ENCODE results near the gene SMURF2.
"Not testable (repeated sequence)": the region's sequence is repeated elsewhere in the genome, so short reads cannot be mapped to it uniquely, and the experiment has no call there.

SMURF2 gene

DNA sequence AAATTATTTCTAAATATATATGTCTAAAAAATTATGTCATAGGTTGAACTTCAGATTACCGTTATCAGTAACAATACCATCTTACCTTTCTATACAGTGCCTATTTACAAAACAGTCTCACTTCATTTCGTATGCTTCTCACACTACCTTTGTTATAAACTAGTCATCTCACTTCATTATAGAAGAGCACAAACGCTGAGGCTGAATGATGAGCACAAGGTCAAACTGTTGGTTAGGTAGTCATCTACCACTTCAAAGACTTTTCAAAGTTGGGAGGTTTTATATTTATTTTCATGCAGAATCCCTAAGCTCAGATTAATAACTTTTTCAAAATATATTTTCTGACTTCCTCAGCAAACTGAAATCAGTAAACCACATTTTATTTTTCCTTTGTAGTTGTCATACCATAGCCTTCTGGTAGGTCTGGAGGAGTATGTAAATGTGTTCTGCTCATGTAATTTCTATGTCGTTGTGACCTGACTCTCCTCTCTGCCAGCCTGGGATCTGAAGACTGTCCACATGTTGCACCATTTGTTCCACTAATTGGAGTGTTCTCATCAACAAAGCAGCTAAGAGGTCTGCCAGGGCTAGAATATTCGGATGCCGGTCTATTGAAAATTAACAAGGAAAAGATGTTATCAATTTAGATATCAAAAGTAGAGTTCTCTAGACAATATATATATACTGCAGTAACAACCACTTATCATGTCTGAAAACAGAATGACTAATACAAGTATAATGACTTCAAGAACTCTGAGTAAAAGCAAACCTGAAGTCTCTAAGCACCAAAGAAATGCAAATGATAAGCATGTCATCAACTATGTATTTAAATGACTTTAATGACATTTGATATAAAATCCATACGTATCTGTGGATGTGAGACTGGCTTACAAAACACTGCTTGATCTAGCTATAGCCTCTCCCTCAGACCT lies 81.5 kb downstream of the SMURF2 start:
- H3K27ac ChIP-seq (ENCODE audit: insufficient read depth in 1 of 2, low read depth in 1 of 2, low read length in 2 of 2, poor library complexity in 1 of 2, severe bottlenecking in 2 of 2), result no peak overlapping the region
- no peaks in the 10 kb centered on the region for H3K27me3 ChIP-seq (replicated peaks in 2 of 5; ENCODE audit: control insufficient read depth in 4 of 5, insufficient read depth in 5 of 5, low read length in 4 of 5)
- no peaks in the 10 kb centered on the region for H3K9me3 ChIP-seq (ENCODE audit: control extremely low read depth in 1 of 5, control insufficient read depth in 4 of 5, insufficient read depth in 2 of 5, low read depth in 1 of 5, low read length in 4 of 5)
- H3K4me1 ChIP-seq (ENCODE audit: control extremely low read depth in 1 of 4, control insufficient read depth in 4 of 4, insufficient read depth in 4 of 4, low read length in 3 of 4), result no peaks in the 10 kb centered on the region
- DNase-seq, result no peak
- 92% methylated on average over 2 of the region's 7 CpGs for WGBS (ENCODE audit: insufficient coverage)
- POLR2A ChIA-PET, result no interaction called here
- CTCF ChIA-PET, result interaction anchor here (1.0 to 1.7 kb wide), 5 partner anchors 8 to 25 kb away, joined by 3 to 5 read pairs (median 4); no protein-coding TSS in a partner anchor
- no peak overlapping the region for H3K4me3 ChIP-seq (ENCODE audit: control insufficient read depth in 1 of 7, extremely low read depth in 1 of 7, insufficient read depth in 4 of 7, low read depth in 2 of 7, low read length in 6 of 7)
- peaks cover 8 to 42% (median 27%) of the 10 kb centered on the region in 4 experiments for H3K36me3 ChIP-seq (ENCODE audit: control insufficient read depth in 4 of 4, insufficient read depth in 4 of 4, low read length in 3 of 4)

DNA sequence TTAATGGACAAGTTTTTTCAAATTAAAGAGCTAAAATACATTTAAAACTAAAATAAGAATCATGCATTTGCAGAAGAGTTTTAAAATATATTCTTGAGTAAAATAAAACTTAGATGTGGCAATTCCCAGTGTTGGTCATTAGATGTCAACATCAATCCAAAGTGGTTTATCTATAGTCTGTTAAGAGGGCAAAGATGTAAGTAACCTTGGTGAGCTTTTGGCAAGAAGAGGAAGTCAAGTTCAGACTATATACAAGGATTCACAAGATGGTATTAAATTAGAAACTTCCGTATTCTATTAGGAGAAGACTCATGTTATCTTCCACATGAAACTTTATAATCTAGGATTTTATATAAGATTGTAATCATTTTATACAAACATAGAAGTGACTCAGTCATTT lies 82.2 kb downstream of the SMURF2 start:
- Histone ChIP-seq H3K36me3 (ENCODE audit: control insufficient read depth in 4 of 4, insufficient read depth in 4 of 4, low read length in 3 of 4) (peaks cover 8 to 42% (median 27%) of the 10 kb centered on the region in 4 experiments), H3K4me3 (ENCODE audit: control insufficient read depth in 1 of 7, extremely low read depth in 1 of 7, insufficient read depth in 4 of 7, low read depth in 2 of 7, low read length in 6 of 7) (no peak overlapping the region), H3K27me3 (replicated peaks in 2 of 5; ENCODE audit: control insufficient read depth in 4 of 5, insufficient read depth in 5 of 5, low read length in 4 of 5) (no peaks in the 10 kb centered on the region), H3K27ac (ENCODE audit: insufficient read depth in 1 of 2, low read depth in 1 of 2, low read length in 2 of 2, poor library complexity in 1 of 2, severe bottlenecking in 2 of 2) (no peak overlapping the region), H3K4me1 (ENCODE audit: control extremely low read depth in 1 of 4, control insufficient read depth in 4 of 4, insufficient read depth in 4 of 4, low read length in 3 of 4) (no peaks in the 10 kb centered on the region), H3K9me3 (ENCODE audit: control extremely low read depth in 1 of 5, control insufficient read depth in 4 of 5, insufficient read depth in 2 of 5, low read depth in 1 of 5, low read length in 4 of 5) (no peaks in the 10 kb centered on the region)
- WGBS (ENCODE audit: insufficient coverage), result no CpG with 5 or more reads among the region's 1 CpG
- ChIA-PET CTCF (interaction anchor here (1.0 to 1.7 kb wide), 6 partner anchors 9 to 24 kb away, joined by 3 to 5 read pairs (median 4); no protein-coding TSS in a partner anchor), POLR2A (no interaction called here)
- peak in 2 of 3 donors; percentile 15 to 36 for DNase-seq

DNA sequence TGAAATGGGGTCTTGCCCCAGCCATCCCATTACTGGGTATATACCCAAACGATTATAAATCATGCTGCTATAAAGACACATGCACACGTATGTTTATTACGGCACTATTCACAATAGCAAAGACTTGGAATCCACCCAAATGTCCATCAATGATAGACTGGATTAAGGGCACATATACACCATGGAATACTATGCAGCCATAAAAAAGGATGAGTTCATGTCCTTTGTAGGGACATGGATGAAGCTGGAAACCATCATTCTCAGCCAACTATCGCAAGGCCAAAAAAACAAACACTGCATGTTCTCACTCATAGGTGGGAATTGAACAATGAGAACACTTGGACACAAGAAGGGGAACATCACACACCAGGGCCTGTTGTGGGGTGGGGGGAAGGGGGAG lies 85.1 kb downstream of the SMURF2 start:
- POLR2A ChIA-PET; H3K4me3 ChIP-seq (ENCODE audit: control insufficient read depth in 1 of 7, extremely low read depth in 1 of 7, insufficient read depth in 4 of 7, low read depth in 2 of 7, low read length in 6 of 7); H3K4me1 ChIP-seq (ENCODE audit: control extremely low read depth in 1 of 4, control insufficient read depth in 4 of 4, insufficient read depth in 4 of 4, low read length in 3 of 4); H3K9me3 ChIP-seq (ENCODE audit: control extremely low read depth in 1 of 5, control insufficient read depth in 4 of 5, insufficient read depth in 2 of 5, low read depth in 1 of 5, low read length in 4 of 5); H3K27me3 ChIP-seq (replicated peaks in 2 of 5; ENCODE audit: control insufficient read depth in 4 of 5, insufficient read depth in 5 of 5, low read length in 4 of 5); DNase-seq; CTCF ChIA-PET; H3K27ac ChIP-seq (ENCODE audit: insufficient read depth in 1 of 2, low read depth in 1 of 2, low read length in 2 of 2, poor library complexity in 1 of 2, severe bottlenecking in 2 of 2): not testable (repeated sequence)
- 100% methylated on average over 1 of the region's 4 CpGs for whole genome bisulfite sequencing (ENCODE audit: insufficient coverage)
- H3K36me3 ChIP-seq (ENCODE audit: control insufficient read depth in 4 of 4, insufficient read depth in 4 of 4, low read length in 3 of 4), result peaks cover 8 to 30% (median 19%) of the 10 kb centered on the region in 4 experiments

GRCh38 chr17:64575431-64575830 lies 86.7 kb downstream of the SMURF2 start:
- POLR2A ChIA-PET, result interaction anchor here (1.2 kb wide), 1 partner anchor 69 kb away, joined by 3 read pairs; the partner anchor contains the start of genes CEP95 and DDX5
- DNase-seq, result no peak
- Histone ChIP-seq H3K4me1 (ENCODE audit: control extremely low read depth in 1 of 4, control insufficient read depth in 4 of 4, insufficient read depth in 4 of 4, low read length in 3 of 4) (peaks cover 0 to 4% (median 1%) of the 10 kb centered on the region in 4 experiments), H3K36me3 (ENCODE audit: control insufficient read depth in 4 of 4, insufficient read depth in 4 of 4, low read length in 3 of 4) (peaks cover 12 to 32% (median 17%) of the 10 kb centered on the region in 4 experiments), H3K27ac (ENCODE audit: insufficient read depth in 1 of 2, low read depth in 1 of 2, low read length in 2 of 2, poor library complexity in 1 of 2, severe bottlenecking in 2 of 2) (no peak overlapping the region), H3K4me3 (ENCODE audit: control insufficient read depth in 1 of 7, extremely low read depth in 1 of 7, insufficient read depth in 4 of 7, low read depth in 2 of 7, low read length in 6 of 7) (no peak overlapping the region), H3K27me3 (replicated peaks in 2 of 5; ENCODE audit: control insufficient read depth in 4 of 5, insufficient read depth in 5 of 5, low read length in 4 of 5) (no peaks in the 10 kb centered on the region), H3K9me3 (ENCODE audit: control extremely low read depth in 1 of 5, control insufficient read depth in 4 of 5, insufficient read depth in 2 of 5, low read depth in 1 of 5, low read length in 4 of 5) (no peaks in the 10 kb centered on the region)
- WGBS (ENCODE audit: insufficient coverage), result no CpG with 5 or more reads among the region's 3 CpGs
- CTCF ChIA-PET, result interaction anchor here (1.6 to 1.7 kb wide), 2 partner anchors 73 to 155 kb away, joined by 3 to 5 read pairs; no protein-coding TSS in a partner anchor

DNA sequence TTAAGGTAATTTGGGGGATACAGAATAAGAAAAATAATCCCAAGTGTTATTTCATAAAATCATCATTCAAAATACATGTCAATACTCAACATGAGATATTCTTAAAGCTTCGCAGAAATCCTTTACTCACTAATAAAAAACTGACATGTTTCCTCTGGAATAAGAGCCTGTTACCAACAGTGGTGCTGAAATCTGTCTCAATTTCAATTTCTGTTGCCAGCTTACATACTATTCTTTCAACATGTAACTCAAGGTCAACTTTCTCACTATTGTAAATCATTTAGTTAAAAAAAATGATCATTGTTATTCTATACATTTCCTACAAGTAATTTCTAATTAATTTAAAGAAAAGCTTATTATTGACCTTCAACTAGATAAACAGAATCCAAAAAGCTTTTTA lies 87.5 kb downstream of the SMURF2 start:
- Histone ChIP-seq H3K9me3 (ENCODE audit: control extremely low read depth in 1 of 5, control insufficient read depth in 4 of 5, insufficient read depth in 2 of 5, low read depth in 1 of 5, low read length in 4 of 5) (no peaks in the 10 kb centered on the region), H3K36me3 (ENCODE audit: control insufficient read depth in 4 of 4, insufficient read depth in 4 of 4, low read length in 3 of 4) (peaks cover 14 to 33% (median 19%) of the 10 kb centered on the region in 4 experiments), H3K27ac (ENCODE audit: insufficient read depth in 1 of 2, low read depth in 1 of 2, low read length in 2 of 2, poor library complexity in 1 of 2, severe bottlenecking in 2 of 2) (no peak overlapping the region), H3K4me3 (ENCODE audit: control insufficient read depth in 1 of 7, extremely low read depth in 1 of 7, insufficient read depth in 4 of 7, low read depth in 2 of 7, low read length in 6 of 7) (no peak overlapping the region), H3K27me3 (replicated peaks in 2 of 5; ENCODE audit: control insufficient read depth in 4 of 5, insufficient read depth in 5 of 5, low read length in 4 of 5) (no peaks in the 10 kb centered on the region), H3K4me1 (ENCODE audit: control extremely low read depth in 1 of 4, control insufficient read depth in 4 of 4, insufficient read depth in 4 of 4, low read length in 3 of 4) (peaks cover 0 to 4% (median 1%) of the 10 kb centered on the region in 4 experiments)
- POLR2A ChIA-PET, result no interaction called here
- CTCF ChIA-PET, result interaction anchor here (1.4 to 1.7 kb wide), 2 partner anchors 11 to 74 kb away, joined by 3 to 5 read pairs; no protein-coding TSS in a partner anchor
- no peak for DNase-seq
- WGBS (ENCODE audit: insufficient coverage), result 100% methylated on average over 1 of the region's 1 CpG

DNA sequence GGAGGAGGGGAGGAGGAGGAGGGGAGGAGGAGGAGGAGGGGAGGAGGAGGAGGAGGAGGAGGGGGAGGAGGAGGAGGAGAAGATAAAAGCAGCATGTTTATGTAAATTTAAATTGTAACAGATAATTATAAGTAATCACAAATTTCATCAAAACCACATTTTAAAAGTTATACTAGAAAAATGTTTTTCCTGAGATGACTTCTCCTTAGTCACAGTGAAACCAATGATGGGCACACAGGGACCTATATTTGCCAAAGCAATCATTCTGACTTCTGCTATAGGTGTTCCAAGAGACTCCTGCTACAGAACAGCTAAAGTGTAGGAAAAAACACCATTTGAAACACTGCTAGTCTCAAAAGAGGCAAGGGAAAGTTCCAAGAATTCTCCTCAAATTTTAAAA lies 88.9 kb downstream of the SMURF2 start:
- no peak overlapping the region for H3K4me3 ChIP-seq (ENCODE audit: control insufficient read depth in 1 of 7, extremely low read depth in 1 of 7, insufficient read depth in 4 of 7, low read depth in 2 of 7, low read length in 6 of 7)
- POLR2A ChIA-PET, result interaction anchor here (0.5 kb wide), 1 partner anchor 128 kb away, joined by 3 read pairs; no protein-coding TSS in a partner anchor
- H3K4me1 ChIP-seq (ENCODE audit: control extremely low read depth in 1 of 4, control insufficient read depth in 4 of 4, insufficient read depth in 4 of 4, low read length in 3 of 4), result peaks cover 0 to 4% (median 1%) of the 10 kb centered on the region in 4 experiments
- CTCF ChIA-PET, result interaction anchor here (0.9 to 2.1 kb wide), 3 partner anchors 9 to 14 kb away, joined by 3 to 11 read pairs (median 3); no protein-coding TSS in a partner anchor
- no peaks in the 10 kb centered on the region for H3K27me3 ChIP-seq (replicated peaks in 2 of 5; ENCODE audit: control insufficient read depth in 4 of 5, insufficient read depth in 5 of 5, low read length in 4 of 5)
- no peak overlapping the region for H3K27ac ChIP-seq (ENCODE audit: insufficient read depth in 1 of 2, low read depth in 1 of 2, low read length in 2 of 2, poor library complexity in 1 of 2, severe bottlenecking in 2 of 2)
- DNase-seq, result peak in 1 of 3 donors; percentile 4
- peaks cover 10 to 33% (median 22%) of the 10 kb centered on the region in 4 experiments for H3K36me3 ChIP-seq (ENCODE audit: control insufficient read depth in 4 of 4, insufficient read depth in 4 of 4, low read length in 3 of 4)
- no peaks in the 10 kb centered on the region for H3K9me3 ChIP-seq (ENCODE audit: control extremely low read depth in 1 of 5, control insufficient read depth in 4 of 5, insufficient read depth in 2 of 5, low read depth in 1 of 5, low read length in 4 of 5)
